NCI-H1930 (cell line): ENCODE measurements around the gene EPYC.
"Not testable (repeated sequence)": the region's sequence is repeated elsewhere in the genome, so short reads cannot be mapped to it uniquely, and the experiment has no call there.

Experiments used
- DNase-seq, 2 experiments: peaks; one replicate each; lab custom pipeline; 2025; lab: John Stamatoyannopoulos, UW

EPYC gene

DNA sequence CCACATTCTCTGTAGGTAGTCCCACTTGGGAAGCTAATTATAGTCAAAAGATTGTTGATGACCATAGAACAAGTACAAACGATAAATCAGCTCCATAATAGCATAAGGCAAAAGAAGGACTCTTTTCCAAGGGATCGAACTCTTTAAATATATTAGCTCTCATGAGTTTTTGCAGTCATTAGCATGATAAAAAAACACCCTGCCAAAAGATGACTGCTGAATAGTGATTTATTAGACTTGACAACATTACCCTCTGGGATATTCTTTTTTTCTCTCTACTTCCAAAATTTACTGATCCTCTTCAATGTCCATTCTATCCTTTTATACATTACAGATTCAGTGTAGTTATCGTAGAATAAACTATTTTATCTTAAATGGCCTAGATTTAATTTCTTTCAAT, 14.2 kb downstream of the EPYC start:
- DNase-seq, result no peak

DNA sequence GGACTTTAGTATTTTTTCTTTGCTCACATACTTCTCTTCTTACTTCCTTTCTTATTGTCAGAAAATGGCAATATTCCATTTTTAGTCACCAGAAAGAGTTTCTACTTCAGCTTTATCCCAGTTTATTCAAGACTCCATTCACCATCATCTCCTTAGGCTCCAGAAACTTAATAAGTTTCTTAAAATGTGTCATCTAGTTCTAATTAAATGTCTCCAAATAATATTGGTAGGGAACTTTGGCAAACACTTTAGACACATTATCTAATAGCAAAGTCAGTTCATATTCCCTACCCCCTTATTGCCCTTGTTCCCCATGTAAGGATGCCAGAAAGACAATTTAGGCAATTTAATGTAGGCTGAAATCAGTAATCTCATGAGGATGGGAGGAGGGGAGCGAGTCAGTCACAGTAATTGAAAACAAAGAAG, 15.1 kb downstream of the EPYC start:
- DNase-seq, result no peak

DNA sequence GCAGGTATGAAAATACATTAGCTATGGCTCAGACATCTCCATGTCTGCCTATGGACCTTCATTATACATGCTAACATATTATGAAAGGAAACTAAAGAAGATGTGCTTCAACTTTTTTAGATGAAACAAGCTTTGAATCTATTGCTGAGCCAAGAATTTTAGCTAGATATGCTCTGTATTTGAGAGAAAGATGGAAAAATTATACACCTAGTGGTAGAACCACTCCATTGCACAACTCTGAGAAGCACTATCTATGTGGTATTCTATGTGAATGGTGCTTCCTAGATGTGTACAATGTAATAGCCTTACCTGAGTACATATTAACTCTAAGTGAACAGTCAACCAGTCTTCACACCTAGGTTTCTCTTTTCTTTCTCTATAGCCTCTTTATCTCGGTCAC, 17.3 kb downstream of the EPYC start:
- no peak for DNase-seq

DNA sequence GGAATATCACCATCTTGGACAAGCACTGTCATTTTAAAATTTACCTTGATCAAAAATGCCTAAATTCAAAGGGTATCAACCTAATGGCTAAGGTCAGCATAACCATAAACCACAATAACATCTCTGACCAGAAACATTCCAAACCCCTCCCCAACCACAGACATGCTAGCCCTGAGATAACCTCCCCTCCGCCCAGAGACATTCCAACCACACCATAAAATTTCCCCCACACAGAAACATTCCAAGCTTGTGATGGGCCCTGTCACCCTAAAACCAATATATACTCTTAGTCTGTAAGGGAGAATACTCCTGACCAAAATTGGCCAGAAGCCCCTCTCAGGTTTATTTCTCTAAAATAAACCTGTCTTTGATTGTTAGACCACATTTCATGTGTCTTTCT, 17.7 kb downstream of the EPYC start:
- no peak for DNase-seq

DNA sequence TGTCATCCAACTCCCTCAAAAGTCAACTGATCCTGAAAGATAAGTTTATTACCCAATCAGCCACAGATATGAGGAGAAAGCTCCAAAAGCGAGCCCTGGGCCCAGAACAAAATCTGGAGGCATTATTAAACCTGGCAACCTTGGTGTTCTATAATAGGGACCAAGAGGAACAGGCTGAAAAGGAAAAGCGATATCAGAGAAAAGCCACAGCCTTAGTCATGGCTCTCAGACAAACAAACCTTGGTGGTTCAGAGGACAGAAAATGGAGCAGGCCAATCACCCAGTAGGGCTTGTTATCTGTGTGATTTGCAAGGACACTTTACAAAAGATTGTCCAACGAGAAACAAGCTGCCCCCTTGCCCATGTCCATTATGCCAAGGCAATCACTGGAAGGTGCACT, 19.4 kb downstream of the EPYC start:
- DNase-seq, result not testable (repeated sequence)

DNA sequence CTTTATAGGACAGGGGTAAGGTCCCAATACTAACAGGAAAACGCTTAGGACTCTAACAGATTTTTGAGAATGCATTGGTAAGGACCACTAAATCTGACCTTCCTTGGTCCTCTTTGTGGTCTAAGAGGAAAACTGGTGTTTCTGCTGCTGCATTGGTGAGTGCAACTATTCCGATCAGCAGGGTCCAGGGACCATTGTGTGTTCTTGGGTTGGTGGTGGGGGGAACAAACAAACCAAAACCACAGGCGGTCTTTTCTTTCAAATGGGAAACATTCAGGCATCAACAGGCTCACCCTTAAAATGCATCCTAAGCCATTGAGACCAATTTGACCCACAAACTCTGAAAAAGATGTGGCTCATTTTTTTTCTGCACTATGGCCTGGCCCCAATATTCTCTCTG, 20.7 kb downstream of the EPYC start:
- no peak for DNase-seq

DNA sequence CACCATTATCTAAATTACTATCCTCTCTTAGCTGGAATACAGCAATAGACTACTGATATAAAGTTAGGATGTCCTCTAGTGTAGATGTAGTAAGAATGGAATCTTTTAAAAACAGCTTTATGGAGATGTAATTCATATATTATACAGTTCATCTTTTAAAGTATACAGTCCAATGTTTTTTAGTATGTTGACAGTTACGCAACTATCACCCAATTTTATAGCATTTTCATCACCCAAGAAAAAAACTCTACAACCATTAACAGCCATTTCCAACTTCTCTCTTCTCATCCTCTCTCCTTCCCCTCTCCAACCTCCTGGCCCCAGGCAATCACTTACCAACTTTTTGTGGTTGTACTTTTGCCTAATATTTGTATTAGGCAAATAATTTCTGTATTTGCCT, 22.6 kb downstream of the EPYC start:
- no peak for DNase-seq

DNA sequence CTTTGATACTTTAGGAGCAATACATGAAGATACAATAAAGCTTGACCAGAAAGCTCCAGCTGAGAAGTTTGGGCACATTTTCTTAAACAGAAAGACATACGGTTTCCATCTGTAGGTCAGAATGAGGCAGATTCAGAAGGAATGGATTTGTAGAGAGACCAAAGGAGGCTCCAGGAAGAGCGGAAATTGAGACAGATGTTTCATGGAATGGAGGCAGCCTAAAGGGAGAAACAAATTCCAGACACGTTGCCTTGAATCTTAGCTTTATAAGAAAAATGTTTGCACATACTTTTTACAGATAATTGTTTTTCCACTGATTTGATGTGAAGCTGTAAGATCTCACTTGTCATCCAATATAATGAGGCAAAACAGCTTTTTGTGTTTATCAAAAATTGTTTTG, 24.8 kb downstream of the EPYC start:
- DNase-seq, result no peak

DNA sequence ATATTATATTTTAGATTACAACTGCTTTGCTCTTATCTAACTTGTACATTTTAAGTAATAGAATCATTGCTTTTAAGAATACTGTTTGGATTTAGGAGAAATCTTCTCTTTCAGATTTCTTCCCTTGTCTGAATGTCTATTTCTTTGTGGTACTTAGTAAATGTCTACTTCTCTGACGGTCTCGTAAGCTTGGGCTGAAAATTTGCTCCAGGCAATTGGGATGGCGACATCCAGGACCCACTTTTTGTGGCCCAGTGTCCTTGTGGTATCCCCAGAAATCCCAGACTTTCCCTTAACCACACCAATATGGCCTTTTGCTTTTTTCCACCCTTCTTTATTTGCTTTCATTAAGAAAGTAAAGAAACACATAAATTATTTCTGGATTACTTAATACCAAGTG, 25.8 kb downstream of the EPYC start:
- no peak for DNase-seq

DNA sequence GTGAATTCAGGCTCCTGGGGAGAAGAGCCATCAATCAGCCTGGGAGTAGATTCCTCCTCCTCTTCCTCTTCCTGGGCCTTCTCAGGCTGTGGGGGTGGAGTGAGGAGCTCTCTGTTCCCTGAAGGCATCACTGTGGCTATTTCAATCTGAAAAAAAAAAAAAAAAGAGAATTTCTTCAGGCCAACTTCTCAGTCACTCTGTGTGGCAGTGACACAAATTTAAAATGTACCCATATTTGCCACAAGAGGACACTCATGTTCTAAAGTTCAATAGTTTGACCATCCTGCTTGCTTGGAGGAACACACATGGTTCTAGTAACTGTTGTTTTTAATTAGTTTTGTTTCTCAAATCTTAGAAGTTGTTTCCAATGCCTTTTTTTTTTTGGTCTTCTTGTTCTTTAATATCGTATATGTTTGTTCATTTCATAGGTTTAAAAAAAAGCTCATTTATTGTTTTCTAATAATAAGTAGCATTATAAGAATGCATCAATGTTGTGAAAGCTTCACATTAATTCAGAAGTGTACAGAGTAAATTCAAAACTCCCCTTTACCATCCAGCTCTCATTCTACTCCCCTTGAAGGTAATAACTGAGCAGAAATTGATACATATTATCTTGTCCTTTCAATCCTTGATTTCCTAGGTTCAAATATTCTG, 26.5 kb downstream of the EPYC start:
- peak; percentile 33 to 34 for DNase-seq

DNA sequence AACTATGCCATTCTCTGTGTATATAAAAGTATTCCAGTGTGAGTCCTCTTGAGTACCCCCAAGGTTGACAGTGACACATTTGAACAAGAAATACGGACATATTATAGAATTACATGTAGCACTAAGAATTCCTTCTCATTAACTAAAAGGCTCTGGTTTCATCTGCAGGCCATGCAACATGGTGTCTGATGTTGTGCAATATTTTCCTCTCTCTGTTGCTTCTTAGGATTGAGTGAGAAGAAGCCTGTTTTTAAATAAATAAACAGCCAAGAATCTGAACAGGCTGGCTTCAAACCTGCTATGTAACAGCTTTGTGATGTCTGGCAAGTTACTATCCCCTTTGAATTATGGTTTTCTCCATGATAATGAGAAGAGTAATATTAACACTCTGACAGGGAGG, 27.5 kb downstream of the EPYC start:
- no peak for DNase-seq

DNA sequence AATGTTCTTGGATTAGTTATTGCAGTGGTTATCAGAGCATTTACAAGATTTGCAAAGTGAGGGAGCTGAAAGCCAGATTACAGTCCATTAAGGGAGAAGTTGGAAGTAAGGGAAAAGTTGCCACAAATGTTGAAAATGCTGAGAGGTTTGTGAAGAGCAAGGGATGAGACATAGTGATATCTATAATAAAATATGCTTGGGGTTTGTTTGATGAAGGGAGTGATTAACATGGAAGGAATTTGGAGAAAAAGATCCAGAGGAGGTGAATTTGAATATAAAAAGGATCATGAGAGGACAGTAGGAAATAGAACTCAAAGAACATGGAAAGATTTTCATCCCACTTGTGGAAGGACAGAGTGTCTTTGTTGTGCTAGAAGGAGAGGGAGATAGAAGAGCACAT, 30.5 kb downstream of the EPYC start:
- no peak for DNase-seq

DNA sequence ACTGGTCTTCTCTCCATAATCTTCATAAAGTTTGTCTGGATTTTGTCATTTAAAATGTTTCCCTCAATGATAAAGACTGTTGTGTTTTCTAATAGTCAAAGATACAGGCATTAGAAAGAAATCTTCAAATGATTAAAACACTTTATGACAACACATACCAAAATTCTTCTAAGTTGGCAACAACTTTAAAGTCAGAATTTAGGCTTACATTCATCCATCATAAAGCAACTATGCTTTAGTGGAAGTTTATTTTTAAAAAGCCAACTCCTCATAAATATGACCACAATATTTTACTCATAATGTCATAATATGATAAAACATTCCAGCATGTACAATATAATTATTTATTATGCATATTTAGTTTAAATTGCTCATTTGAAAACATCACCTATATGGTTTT, 32.5 kb downstream of the EPYC start:
- no peak for DNase-seq

DNA sequence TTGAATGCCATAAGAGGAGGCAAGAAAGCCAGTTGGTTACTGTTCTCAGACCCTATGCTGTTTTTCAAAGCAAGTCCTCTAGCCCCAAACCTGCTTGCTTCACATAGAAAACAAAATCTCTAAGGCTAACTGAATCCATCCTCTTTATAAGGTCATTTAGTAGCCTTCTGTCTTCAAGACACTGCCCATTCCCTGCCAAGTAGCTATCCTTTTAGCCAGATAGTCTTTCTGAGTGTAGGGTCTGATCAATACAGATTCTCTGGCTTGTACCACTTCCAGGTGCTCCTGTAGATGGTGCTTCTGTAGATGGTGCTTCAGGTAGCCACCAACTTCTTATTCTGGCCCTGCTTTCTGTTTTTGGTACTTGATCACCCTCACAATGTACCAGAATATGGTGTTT, 33.9 kb downstream of the EPYC start:
- no peak for DNase-seq

DNA sequence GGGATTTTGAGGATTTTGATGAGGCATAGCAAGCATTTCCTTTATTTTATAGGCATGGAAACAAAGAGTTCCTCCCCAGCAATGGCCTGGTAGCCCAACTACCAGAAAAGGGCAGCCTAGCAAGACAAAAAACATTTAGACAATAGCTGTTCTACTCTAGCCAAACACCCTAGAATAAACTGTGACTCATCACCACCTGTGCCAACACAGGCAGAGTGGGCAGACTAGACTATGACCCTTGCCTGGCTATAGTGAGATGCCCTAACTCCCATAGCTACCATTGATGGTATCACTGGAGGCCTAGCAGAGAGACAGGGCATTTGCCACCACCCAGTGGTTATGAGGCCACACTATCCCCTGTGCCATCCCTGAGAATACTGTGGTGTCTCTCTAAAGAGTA, 34.3 kb downstream of the EPYC start:
- no peak for DNase-seq

DNA sequence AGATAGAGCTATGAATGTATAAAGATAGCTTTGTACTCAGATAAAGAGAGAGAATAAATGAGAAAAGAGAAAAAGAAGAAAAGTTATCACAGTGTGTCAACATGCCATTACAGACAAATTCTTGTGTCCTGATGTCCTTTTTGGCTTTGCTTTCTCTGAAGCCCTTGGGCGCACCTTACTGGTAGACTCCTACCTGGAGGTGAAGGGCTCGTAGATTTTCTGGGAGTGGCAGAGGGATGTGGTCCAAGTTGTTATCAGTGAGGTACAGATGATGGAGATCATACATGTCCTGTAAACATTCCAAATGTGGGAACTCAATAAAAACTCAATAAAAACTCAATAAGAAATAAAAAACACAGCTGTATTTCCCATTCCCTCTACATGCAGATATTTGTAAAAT, 34.9 kb downstream of the EPYC start:
- no peak for DNase-seq

DNA sequence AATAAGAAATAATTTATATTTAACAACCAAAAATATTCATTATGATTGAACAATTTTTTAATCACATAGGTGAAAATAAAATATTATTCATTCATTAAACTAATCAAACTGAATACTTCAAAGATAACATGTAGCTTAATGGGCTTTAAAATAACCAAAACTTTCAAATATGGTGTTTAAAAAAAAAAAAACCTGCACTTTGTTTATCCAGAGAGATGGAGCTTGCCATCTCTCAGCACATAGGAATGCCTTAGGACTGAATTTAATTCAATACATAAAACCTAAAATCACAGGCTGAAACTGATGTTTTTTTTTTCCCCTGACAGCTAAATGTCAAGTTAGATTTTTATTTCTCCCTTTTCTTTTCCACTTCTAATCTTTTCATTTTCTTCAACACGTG, 35.4 kb downstream of the EPYC start:
- DNase-seq, result no peak

DNA sequence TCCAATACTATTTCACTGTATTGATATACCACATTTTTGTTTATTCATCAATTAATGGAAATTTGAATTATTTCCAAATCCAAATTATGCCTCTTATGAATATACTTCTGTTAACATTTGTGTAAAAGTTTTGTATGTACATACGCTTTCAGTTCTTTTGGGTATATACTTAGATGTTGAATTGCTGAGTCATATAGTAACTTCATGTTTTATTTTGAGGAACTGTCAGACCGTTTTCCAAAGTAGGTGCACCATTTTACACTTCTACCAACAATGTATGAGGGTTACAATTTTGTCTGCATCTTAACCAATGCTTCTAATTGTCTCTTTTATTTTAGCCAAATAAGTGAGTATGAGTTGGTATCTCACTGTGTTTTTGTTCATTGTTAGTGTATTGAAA, 39.6 kb downstream of the EPYC start:
- DNase-seq, result no peak

DNA sequence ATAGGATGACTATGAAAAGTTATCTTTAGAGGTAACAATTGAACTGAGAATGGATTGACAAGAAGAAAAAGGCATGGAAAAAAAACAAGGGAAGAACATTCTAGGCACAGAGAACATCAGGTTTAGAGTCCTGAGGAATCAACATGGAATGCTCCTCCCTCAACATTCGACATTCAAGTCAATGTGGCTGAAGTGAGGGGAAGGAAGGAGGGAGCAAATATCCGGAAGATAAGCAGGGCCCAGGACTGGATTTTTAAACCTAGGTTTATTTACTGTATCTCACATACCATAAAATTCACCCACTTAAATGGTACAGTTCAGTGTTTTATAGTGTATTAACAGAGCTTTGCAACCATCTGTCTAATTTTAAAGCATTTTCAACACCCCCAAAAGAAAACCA, 40.2 kb downstream of the EPYC start:
- no peak for DNase-seq

DNA sequence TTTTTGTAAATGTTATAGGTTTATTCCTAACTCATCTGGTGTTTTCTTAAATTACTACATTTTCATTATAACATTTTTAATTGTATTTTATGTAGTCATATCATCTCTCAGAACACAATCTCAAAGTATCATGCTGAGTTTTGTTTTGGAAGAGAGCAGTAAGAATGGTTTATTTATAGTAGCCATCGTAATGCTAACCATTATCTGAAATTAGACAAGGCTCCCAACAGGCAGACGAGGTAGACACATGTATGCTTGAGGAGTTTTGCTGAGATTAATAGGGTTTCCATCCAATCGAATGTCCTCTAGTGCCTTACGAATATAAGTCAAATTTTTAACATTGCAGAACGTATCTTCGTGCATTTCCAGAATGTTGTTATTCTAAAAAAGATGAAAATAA, 40.8 kb downstream of the EPYC start:
- DNase-seq, result no peak

DNA sequence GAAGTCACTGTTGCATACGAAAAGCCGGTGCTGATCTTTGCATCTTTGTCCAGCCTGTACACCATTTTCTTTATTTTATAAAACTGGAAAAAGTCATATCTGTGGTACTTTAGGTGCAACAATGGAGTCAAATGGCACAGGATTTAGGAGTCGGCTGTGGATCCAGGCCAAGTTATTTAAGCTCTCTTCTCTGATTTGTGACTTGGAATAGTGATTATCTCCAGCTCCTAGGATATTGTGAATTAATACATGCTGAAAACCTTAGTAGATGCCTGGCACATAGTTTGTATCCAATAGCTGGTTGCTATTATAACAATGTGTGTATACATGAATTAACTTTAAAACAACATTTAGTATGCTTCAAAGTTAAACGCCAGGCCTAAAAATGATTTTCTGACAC, 43.6 kb downstream of the EPYC start:
- no peak for DNase-seq

DNA sequence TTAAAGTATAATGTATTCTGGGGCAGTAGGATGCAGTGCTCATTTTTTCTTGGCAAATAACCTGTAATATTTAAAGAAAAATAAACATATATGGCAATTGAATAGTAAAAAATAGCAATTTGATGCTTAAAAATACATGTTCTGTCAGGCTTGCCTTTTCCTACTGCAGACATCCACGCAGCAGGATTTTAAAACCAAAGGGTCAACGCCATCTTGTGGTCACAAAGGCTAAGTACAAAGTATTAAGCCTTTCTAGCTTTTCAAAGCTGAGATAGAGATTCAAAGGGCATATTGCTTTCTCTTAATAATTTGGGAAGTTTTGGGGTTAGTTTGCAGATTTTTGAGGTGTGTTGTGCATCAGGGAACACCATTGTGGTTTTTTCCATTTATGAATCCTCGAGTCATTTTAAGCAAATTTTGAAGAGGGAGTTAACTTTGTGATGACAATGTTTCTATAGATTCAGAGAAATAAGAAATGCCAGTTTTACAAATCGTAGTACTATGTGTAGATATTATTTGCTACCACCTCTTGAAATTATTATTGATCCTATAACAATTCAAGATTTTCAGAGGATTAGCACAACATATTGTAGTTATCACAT, 45.1 kb downstream of the EPYC start:
- DNase-seq, result peak in 1 of 2 experiments; percentile 33

DNA sequence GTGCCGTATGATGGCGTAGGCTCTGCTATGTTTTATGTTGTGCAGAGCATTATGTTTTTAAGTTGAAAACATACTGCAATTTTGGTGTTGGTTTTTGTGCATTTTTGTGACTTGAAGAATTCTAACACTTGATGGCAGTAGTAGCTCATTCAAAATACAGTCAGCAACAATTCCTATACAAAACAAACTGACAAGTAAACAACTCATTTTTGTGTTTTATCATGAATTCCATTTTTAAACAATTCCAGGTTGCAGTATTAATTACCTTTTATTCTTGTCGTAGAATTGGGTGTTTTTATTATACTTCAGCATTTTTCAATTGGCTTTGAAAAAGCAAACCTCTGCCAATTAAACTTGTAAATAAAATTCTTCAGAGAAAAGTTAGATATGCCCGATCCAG, 45.7 kb downstream of the EPYC start:
- DNase-seq, result peak in 1 of 2 experiments; percentile 2

DNA sequence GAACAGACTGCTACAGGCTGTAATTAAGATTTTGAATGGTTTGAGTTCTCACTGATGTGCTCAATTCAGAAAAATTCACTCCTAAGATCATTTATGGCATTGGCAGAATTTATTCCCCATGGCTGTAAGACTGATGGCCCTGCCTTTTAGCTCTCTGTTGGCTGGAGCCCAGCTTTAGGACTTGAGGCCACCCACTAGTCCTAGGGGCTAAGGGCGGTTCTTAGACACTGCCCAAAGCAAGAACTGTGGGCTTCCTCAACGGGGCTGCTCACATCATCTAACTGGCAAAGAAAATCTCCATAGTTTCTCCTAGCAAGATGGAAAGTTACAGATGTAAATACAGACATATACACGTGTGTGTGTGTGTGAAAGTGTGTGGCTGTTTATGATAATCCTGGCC, 46.4 kb downstream of the EPYC start:
- DNase-seq, result no peak
